OCI-LY7 (cell line): Measurements from ENCODE around the gene TMEM154. TPM values are rescaled to one million over a fixed set of nuclear protein-coding genes. Genes with fewer than 3 reads are reported as not detected.
A peak's percentile ranks its signal among the peaks of the same experiment; 100 is the strongest.

Source experiments
- BruUV-seq: library from RNA; stranded (reverse); fragments of 400-500 nt; replicated peaks from 2 replicates; lab custom pipeline; 2021; lab: Mats Ljungman, UMichigan
- CTCF ChIA-PET: fragments of 300-600 bp; sonication (Branson Sonifier 250); formaldehyde crosslinking; loops from one replicate; lab custom pipeline; 2022; ENCODE audit warnings: antibody characterized with exemption; ENCODE audit not compliant: unreplicated experiment; lab: Charles Lee
- POLR2A ChIA-PET: fragments of 300-600 bp; sonication (Branson Sonifier 250); formaldehyde crosslinking; loops from one replicate; lab custom pipeline; 2022; ENCODE audit warnings: antibody characterized with exemption; lab: Charles Lee
- DNase-seq: peaks from one replicate; pipeline ENCODE4 v3.0.0-alpha.2; 2015; ENCODE audit warnings: low spot score
- H2AFZ ChIP-seq: fragments of 200-600 bp; sonication (generic), shearing (Covaris generic); 2 replicates; pipeline ENCODE4 v1.6.1; 2014; ENCODE audit warnings: mild to moderate bottlenecking, antibody characterized with exemption, low read length, moderate library complexity
- H3K27ac ChIP-seq: fragments of 200-600 bp; sonication (generic); 2 replicates; pipeline ENCODE4 v1.5.1; 2014; ENCODE audit warnings: mixed run types, low read depth, mild to moderate bottlenecking, moderate library complexity, low read length, inconsistent platforms; ENCODE audit not compliant: poor library complexity, severe bottlenecking
- H3K36me3 ChIP-seq: fragments of 200-600 bp; sonication (generic); 2 replicates; pipeline ENCODE4 v1.6.1; 2014; ENCODE audit warnings: mild to moderate bottlenecking, antibody characterized with exemption, low read length, moderate library complexity, mixed read lengths; ENCODE audit not compliant: insufficient read depth
- H3K4me1 ChIP-seq: fragments of 200-600 bp; sonication (generic); 2 replicates; pipeline ENCODE4 v1.5.1; 2014; ENCODE audit warnings: mild to moderate bottlenecking, low read length; ENCODE audit not compliant: insufficient read depth, poor library complexity, severe bottlenecking
- H3K4me2 ChIP-seq: fragments of 200-600 bp; sonication (generic); 2 replicates; pipeline ENCODE4 v1.6.1; 2014; ENCODE audit warnings: mild to moderate bottlenecking, low read length
- H3K4me3 ChIP-seq: fragments of 200-600 bp; sonication (generic); 2 replicates; pipeline ENCODE4 v1.5.1; 2014; ENCODE audit warnings: mild to moderate bottlenecking, low read depth, low read length; ENCODE audit not compliant: poor library complexity, severe bottlenecking
- H3K79me2 ChIP-seq: fragments of 200-600 bp; sonication (generic); 2 replicates; pipeline ENCODE4 v1.6.1; 2016; ENCODE audit warnings: low read depth, mild to moderate bottlenecking, low read length, moderate library complexity, mixed read lengths; ENCODE audit not compliant: insufficient read depth
- H3K9me2 ChIP-seq: fragments of 200-600 bp; sonication (generic); 2 replicates; pipeline ENCODE4 v1.6.1; 2016; ENCODE audit warnings: mild to moderate bottlenecking, low read length, mixed read lengths; ENCODE audit not compliant: insufficient read depth
- H3K9me3 ChIP-seq: fragments of 200-600 bp; sonication (generic); 2 replicates; pipeline ENCODE4 v1.6.1; 2014; ENCODE audit warnings: mild to moderate bottlenecking, mixed run types, low read length, mixed read lengths
- H4K20me1 ChIP-seq: fragments of 200-600 bp; sonication (generic); 2 replicates; pipeline ENCODE4 v1.6.1; 2014; ENCODE audit warnings: mild to moderate bottlenecking, antibody characterized with exemption, low read length, moderate library complexity, mixed read lengths; ENCODE audit not compliant: insufficient read depth
- EZH2phosphoT487 ChIP-seq: fragments of 200-600 bp; sonication (generic); IDR thresholded peaks from 2 replicates; pipeline ENCODE4 v1.6.1; 2018; ENCODE audit warnings: low read depth, borderline replicate concordance, mild to moderate bottlenecking, mixed run types, antibody characterized with exemption, low read length, moderate library complexity, mixed read lengths
- intact Hi-C: fragments of 100-400 bp; cut with micrococcal nuclease; formaldehyde crosslinking; loops from one replicate; pipeline ENCODE4 v1.10.0; 2022; ENCODE audit not compliant: unreplicated experiment
- total RNA-seq, 2 experiments: library from RNA; depleted of rRNA in 1 of 2; stranded (reverse); fragments of >200 nt in 1 of 2; shearing (Covaris generic) in 1 of 2; gene quantifications; 2 replicates each; pipeline ENCODE4 v1.2.3, GENCODE V29; 2014 to 2022
- TF ChIP-seq, protein P1 (sequence below): fragments of 200-600 bp; sonication (generic); conservative IDR thresholded peaks from 2 replicates; pipeline ENCODE4 v1.5.1; 2014; ENCODE audit warnings: mild to moderate bottlenecking, antibody characterized with exemption, low read length, moderate library complexity, mixed read lengths

Gene TMEM154
- total RNA-seq, 2 experiments from 2014 or later: 17.6 to 59.6 TPM

DNA sequence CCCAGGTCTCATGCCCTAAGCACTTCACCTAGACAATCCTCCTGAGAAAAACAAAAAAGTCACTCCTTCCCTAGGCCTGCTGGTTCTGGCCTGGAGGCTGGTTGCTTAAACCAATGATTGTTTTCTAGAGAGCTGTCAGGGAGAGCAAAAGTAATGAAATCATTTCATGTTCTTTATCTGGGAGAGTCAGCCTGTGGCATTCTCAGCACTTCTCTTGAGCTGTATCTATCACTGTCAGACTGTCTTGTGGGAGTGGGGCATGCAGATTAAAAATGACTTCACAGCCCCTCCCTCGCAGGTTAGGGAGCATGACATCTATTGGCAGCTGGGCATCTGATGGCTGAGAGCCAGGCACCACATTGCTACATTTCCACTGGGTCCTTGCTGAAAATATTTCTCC, 20.4 kb upstream of the TMEM154 start:
- no peak for DNase-seq
- Histone ChIP-seq H4K20me1 (no peaks in the 10 kb centered on the region), H3K4me3 (no peak overlapping the region), H3K27ac (no peak overlapping the region), H2AFZ (no peak overlapping the region), H3K4me1 (no peaks in the 10 kb centered on the region), H3K36me3 (no peaks in the 10 kb centered on the region), H3K9me3 (no peaks in the 10 kb centered on the region), H3K79me2 (no peaks in the 10 kb centered on the region), H3K9me2 (no peaks in the 10 kb centered on the region), H3K4me2 (no peak overlapping the region)
- intact Hi-C loops: no loop called here
- ChIA-PET CTCF (no interaction called here), POLR2A (interaction anchor here (1.4 kb wide), 1 partner anchor 11 kb away, joined by 3 read pairs; no protein-coding TSS in a partner anchor)
- no peak for TF ChIP-seq EZH2phosphoT487
- TF ChIP-seq, protein P1, sequence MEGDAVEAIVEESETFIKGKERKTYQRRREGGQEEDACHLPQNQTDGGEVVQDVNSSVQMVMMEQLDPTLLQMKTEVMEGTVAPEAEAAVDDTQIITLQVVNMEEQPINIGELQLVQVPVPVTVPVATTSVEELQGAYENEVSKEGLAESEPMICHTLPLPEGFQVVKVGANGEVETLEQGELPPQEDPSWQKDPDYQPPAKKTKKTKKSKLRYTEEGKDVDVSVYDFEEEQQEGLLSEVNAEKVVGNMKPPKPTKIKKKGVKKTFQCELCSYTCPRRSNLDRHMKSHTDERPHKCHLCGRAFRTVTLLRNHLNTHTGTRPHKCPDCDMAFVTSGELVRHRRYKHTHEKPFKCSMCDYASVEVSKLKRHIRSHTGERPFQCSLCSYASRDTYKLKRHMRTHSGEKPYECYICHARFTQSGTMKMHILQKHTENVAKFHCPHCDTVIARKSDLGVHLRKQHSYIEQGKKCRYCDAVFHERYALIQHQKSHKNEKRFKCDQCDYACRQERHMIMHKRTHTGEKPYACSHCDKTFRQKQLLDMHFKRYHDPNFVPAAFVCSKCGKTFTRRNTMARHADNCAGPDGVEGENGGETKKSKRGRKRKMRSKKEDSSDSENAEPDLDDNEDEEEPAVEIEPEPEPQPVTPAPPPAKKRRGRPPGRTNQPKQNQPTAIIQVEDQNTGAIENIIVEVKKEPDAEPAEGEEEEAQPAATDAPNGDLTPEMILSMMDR: no peak
- BruUV-seq: no TSS peak

DNA sequence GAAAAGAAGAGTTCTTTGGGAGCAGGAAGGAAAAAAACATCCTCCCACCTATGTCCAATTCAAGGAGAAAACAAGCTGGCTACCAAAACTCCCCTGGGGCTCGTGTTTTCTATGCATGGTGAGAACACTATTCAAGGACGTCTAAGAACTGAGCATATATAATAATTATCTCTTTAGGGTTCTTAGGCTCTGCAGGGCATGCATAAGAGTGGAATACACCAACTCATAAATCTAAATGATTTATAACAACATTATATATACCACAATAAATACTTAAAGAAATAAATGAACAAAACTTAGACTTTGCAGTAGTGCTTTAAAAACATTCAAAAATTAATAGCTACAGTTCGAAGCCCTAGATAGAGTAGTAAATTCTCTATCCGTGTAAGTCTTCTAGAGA, 19.5 kb upstream of the TMEM154 start:
- CTCF ChIA-PET: no interaction called here
- no peaks in the 10 kb centered on the region for H3K9me3 ChIP-seq
- BruUV-seq: no TSS peak
- no peak overlapping the region for H2AFZ ChIP-seq
- no peaks in the 10 kb centered on the region for H3K79me2 ChIP-seq
- no peak overlapping the region for H3K4me2 ChIP-seq
- intact Hi-C loops: no loop called here
- no peaks in the 10 kb centered on the region for H3K36me3 ChIP-seq
- no peak for DNase-seq
- H3K9me2 ChIP-seq: no peaks in the 10 kb centered on the region
- no peak for TF ChIP-seq EZH2phosphoT487
- TF ChIP-seq, protein P1: no peak
- no peaks in the 10 kb centered on the region for H3K4me1 ChIP-seq
- no peaks in the 10 kb centered on the region for H4K20me1 ChIP-seq
- POLR2A ChIA-PET: interaction anchor here (0.6 to 1.4 kb wide), 5 partner anchors 10 to 181 kb away, joined by 3 to 4 read pairs (median 3); no protein-coding TSS in a partner anchor
- no peak overlapping the region for H3K4me3 ChIP-seq
- H3K27ac ChIP-seq: no peak overlapping the region

DNA sequence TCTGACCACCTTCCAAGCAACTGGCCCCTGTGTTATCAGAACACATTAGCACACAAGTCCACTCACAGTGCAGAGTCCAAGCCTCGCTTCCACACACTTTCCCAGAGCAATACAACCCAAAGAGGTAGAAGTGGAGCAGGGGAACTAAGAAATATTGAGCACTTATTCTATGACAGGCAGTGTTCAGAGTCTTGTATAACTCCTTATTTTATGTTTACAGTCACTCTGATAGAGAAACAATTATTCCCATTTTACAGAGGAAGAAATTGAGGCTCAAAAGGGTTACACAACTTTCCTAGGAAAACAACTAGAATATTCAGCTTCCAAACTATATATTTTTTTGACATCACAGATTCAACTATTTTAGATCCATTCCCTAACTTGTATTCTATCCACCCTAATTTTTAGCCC, 18.3 kb upstream of the TMEM154 start:
- Histone ChIP-seq H3K9me2 (no peaks in the 10 kb centered on the region), H3K27ac (no peak overlapping the region), H3K79me2 (no peaks in the 10 kb centered on the region), H3K4me2 (no peak overlapping the region), H3K4me3 (no peak overlapping the region), H3K36me3 (no peaks in the 10 kb centered on the region), H4K20me1 (no peaks in the 10 kb centered on the region), H3K9me3 (no peaks in the 10 kb centered on the region), H2AFZ (peak overlapping the region; percentile 20; the same call in 1 of the 2 replicates), H3K4me1 (no peaks in the 10 kb centered on the region)
- intact Hi-C loops: no loop called here
- no peak for DNase-seq
- TF ChIP-seq EZH2phosphoT487: no peak
- TF ChIP-seq, protein P1: no peak
- ChIA-PET POLR2A (interaction anchor here (0.6 to 1.3 kb wide), 4 partner anchors 16 to 54 kb away, joined by 3 to 7 read pairs (median 3); no protein-coding TSS in a partner anchor), CTCF (no interaction called here)
- BruUV-seq: no TSS peak
